GM12878 (cell line): ENCODE results near the gene TNP2. TPM values are rescaled to one million over a fixed set of nuclear protein-coding genes. Genes with fewer than 3 reads are reported as not detected.

Source experiments
- ATAC-seq: fragments of 200-7000 bp; cut with Tn5 transposase; 3 replicates; pipeline ENCODE4 v1.9.1; 2020; ENCODE audit warnings: mild to moderate bottlenecking, moderate library complexity
- BruUV-seq: library from RNA; stranded (reverse); fragments of 400-500 nt; replicated peaks from 2 replicates; lab custom pipeline; 2021; lab: Mats Ljungman, UMichigan
- CTCF ChIA-PET: fragments of 300-600 bp; sonication (Branson Sonifier 250); formaldehyde crosslinking; extraction: SDS; loops from one replicate; lab custom pipeline; 2021; ENCODE audit warnings: inconsistent platforms; lab: Yijun Ruan, JAX
- POLR2A ChIA-PET: fragments of 350-600 bp; formaldehyde crosslinking; extraction: SDS; loops from one replicate; lab custom pipeline; 2021; ENCODE audit warnings: inconsistent platforms; lab: Charles Lee
- RAD21 ChIA-PET: fragments of 300-600 bp; sonication (Branson Sonifier 250); formaldehyde crosslinking; loops from one replicate; lab custom pipeline; 2023; ENCODE audit warnings: antibody characterized with exemption; ENCODE audit not compliant: unreplicated experiment; lab: Charles Lee
- SMC1A ChIA-PET: fragments of 300-600 bp; sonication (Branson Sonifier 250); formaldehyde crosslinking; loops from one replicate; lab custom pipeline; 2023; ENCODE audit not compliant: unreplicated experiment, uncharacterized antibody; lab: Charles Lee
- DNase-seq: peaks from one replicate; pipeline ENCODE4 v3.0.0-alpha.2; 2011; ENCODE audit warnings: low read depth, low spot score
- FAIRE-seq: peaks from 3 replicates; lab custom pipeline; 2011; peaks lifted over from hg19 to GRCh38; lab: Jason Lieb, UNC
- H2AFZ ChIP-seq: 2 replicates; pipeline ENCODE4 v1.6.0; 2011; ENCODE audit warnings: low read depth, low read length, control low read depth; ENCODE audit not compliant: control insufficient read depth
- H3K27ac ChIP-seq: 2 replicates; pipeline ENCODE4 v1.5.1; 2011; ENCODE audit warnings: control low read depth; ENCODE audit not compliant: control insufficient read depth, insufficient read depth
- H3K27me3 ChIP-seq, 2 experiments: replicated peaks in 1 of 2; 2 replicates each; pipeline versions ENCODE4 v1.6.0 to v1.6.1; 2011; ENCODE audit warnings: low read length in 1 of 2; ENCODE audit not compliant: control insufficient read depth in 2 of 2, insufficient read depth in 2 of 2
- H3K36me3 ChIP-seq, 2 experiments: 2 replicates each; pipeline ENCODE4 v1.5.1; 2011; ENCODE audit warnings: low read length in 1 of 2; ENCODE audit not compliant: control insufficient read depth in 2 of 2, insufficient read depth in 2 of 2
- H3K4me1 ChIP-seq: 2 replicates; pipeline ENCODE4 v1.6.1; 2011; ENCODE audit warnings: mild to moderate bottlenecking, low read length, moderate library complexity, mixed read lengths; ENCODE audit not compliant: control insufficient read depth, insufficient read depth
- H3K4me2 ChIP-seq: 2 replicates; pipeline ENCODE4 v1.6.0; 2011; ENCODE audit warnings: control low read depth; ENCODE audit not compliant: control insufficient read depth, insufficient read depth
- H3K4me3 ChIP-seq: fragments of 200-600 bp; sonication (generic); 2 replicates; pipeline ENCODE4 v1.5.1; 2016
- H3K79me2 ChIP-seq: 2 replicates; pipeline ENCODE4 v1.6.0; 2011; ENCODE audit warnings: low read length; ENCODE audit not compliant: control insufficient read depth, insufficient read depth
- H3K9ac ChIP-seq: 2 replicates; pipeline ENCODE4 v1.8.0; 2011; ENCODE audit warnings: low read length, control low read depth, mixed read lengths; ENCODE audit not compliant: control insufficient read depth, insufficient read depth
- H3K9me3 ChIP-seq: replicated peaks from 3 replicates; pipeline ENCODE4 v1.5.1; 2011; ENCODE audit warnings: mild to moderate bottlenecking, low read length; ENCODE audit not compliant: control insufficient read depth, insufficient read depth
- H4K20me1 ChIP-seq: 2 replicates; pipeline ENCODE4 v1.6.0; 2011; ENCODE audit not compliant: control insufficient read depth, insufficient read depth
- CBFB ChIP-seq: IDR thresholded peaks from 2 replicates; pipeline ENCODE4 v1.6.1; 2016; ENCODE audit warnings: antibody characterized with exemption, low read depth
- CHD1 ChIP-seq: IDR thresholded peaks from 2 replicates; pipeline ENCODE4 v1.6.1; 2012; ENCODE audit warnings: low read depth, low read length, improper control_type of control experiment
- GATAD2B ChIP-seq: fragments of 450-650 bp; conservative IDR thresholded peaks from 2 replicates; pipeline ENCODE4 v1.6.1; 2017; ENCODE audit warnings: low read depth, mild to moderate bottlenecking, moderate library complexity
- IKZF2 ChIP-seq, 2 experiments: fragments of 450-650 bp; IDR thresholded peaks; 2 replicates each; pipeline ENCODE4 v1.6.1; 2017; ENCODE audit warnings: mild to moderate bottlenecking in 2 of 2, moderate library complexity in 2 of 2
- MXI1 ChIP-seq: fragments of 150-350 bp; IDR thresholded peaks from 2 replicates; pipeline ENCODE4 v1.6.1; 2011; ENCODE audit warnings: low read depth, mild to moderate bottlenecking, inconsistent platforms, low read length, improper control_type of control experiment
- MYB ChIP-seq: fragments of 150-350 bp; IDR thresholded peaks from 2 replicates; pipeline ENCODE4 v1.6.1; 2014; ENCODE audit warnings: mild to moderate bottlenecking, low read depth, low read length, borderline replicate concordance
- NRF1 ChIP-seq: conservative IDR thresholded peaks from 2 replicates; pipeline ENCODE4 v1.6.1; 2011; ENCODE audit warnings: mild to moderate bottlenecking, low read depth, low read length, improper control_type of control experiment
- RAD51 ChIP-seq: fragments of 450-650 bp; IDR thresholded peaks from 2 replicates; pipeline ENCODE4 v1.6.1; 2016; ENCODE audit warnings: moderate library complexity, mild to moderate bottlenecking, inconsistent platforms
- SMAD5 ChIP-seq: IDR thresholded peaks from 2 replicates; pipeline ENCODE4 v1.6.1; 2016; ENCODE audit warnings: antibody characterized with exemption, low read depth
- SMARCA5 ChIP-seq: fragments of 450-650 bp; IDR thresholded peaks from 2 replicates; pipeline ENCODE4 v1.6.1; 2017; ENCODE audit warnings: mild to moderate bottlenecking
- TARDBP ChIP-seq: IDR thresholded peaks from 2 replicates; pipeline ENCODE4 v1.6.1; 2016; ENCODE audit warnings: borderline replicate concordance
- TCF3 ChIP-seq: IDR thresholded peaks from 2 replicates; pipeline ENCODE4 v1.6.1; 2012; ENCODE audit warnings: low read depth, mild to moderate bottlenecking, low read length, borderline replicate concordance; ENCODE audit not compliant: insufficient read depth
- ZNF217 ChIP-seq: fragments of 450-650 bp; IDR thresholded peaks from 2 replicates; pipeline ENCODE4 v1.6.1; 2017; ENCODE audit warnings: antibody characterized with exemption, mild to moderate bottlenecking
- ZNF24 ChIP-seq: fragments of 450-650 bp; IDR thresholded peaks from 2 replicates; pipeline ENCODE4 v1.6.1; 2017; ENCODE audit warnings: antibody characterized with exemption, mild to moderate bottlenecking
- ZNF274 ChIP-seq: IDR thresholded peaks from one replicate; pipeline ENCODE4 v1.8.0; 2011; ENCODE audit not compliant: insufficient read length, insufficient read depth
- WGBS: methylation state at CpG from one replicate; pipeline ENCODE4 v1.1.6; 2016; ENCODE audit warnings: low lambda C conversion rate; ENCODE audit not compliant: insufficient replicate concordance, insufficient coverage; ENCODE audit errors: missing lambda C conversion rate; 5-methylcytosine and 5-hydroxymethylcytosine counted together
- in situ Hi-C: fragments of 300-500 bp; cut with MboI; formaldehyde crosslinking; loops from 9 replicates; pipeline ENCODE4 v1.14.3; 2018; ENCODE audit warnings: mixed read lengths
- intact Hi-C: fragments of 100-400 bp; cut with micrococcal nuclease; formaldehyde crosslinking; loops from one replicate; pipeline ENCODE4 v1.14.2; 2022; ENCODE audit not compliant: unreplicated experiment
- polyA plus RNA-seq, 11 experiments: library from polyadenylated mRNA; depleted of rRNA in 4 of 11; unstranded in 6 of 11; stranded (reverse) in 5 of 11; fragments of >200 nt; fragmentation: Nextera tagmentation in 4 of 11; fragmentation: Illumina TruSeq in 1 of 11; extraction: Ambion mirVana in 4 of 11; extraction: Trizol in 1 of 11; gene quantifications; 1 replicate in 1 of 11; 2 replicates in 10 of 11; pipeline versions ENCODE4 v1.2.1 to v1.2.3, GENCODE V29; 2011 to 2016; ENCODE audit warnings: inconsistent platforms in 2 of 11, missing spikeins in 2 of 11, low read depth in 1 of 11
- total RNA-seq, 4 experiments: library from RNA; depleted of rRNA in 3 of 4; stranded (reverse); fragments of >200 nt in 3 of 4; fragmentation: Illumina TruSeq in 1 of 4; extraction: Trizol in 1 of 4; gene quantifications; 2 replicates each; pipeline versions ENCODE4 v1.2.1 to v1.2.3, GENCODE V29; 2013 to 2021
- TF ChIP-seq, protein P1 (sequence below): fragments of 450-650 bp; IDR thresholded peaks from 2 replicates; pipeline ENCODE4 v1.6.1; 2017; ENCODE audit warnings: mild to moderate bottlenecking, low read depth, inconsistent platforms; ENCODE audit not compliant: poor library complexity, severe bottlenecking
- TF ChIP-seq, protein P2 (sequence below): fragments of 450-650 bp; IDR thresholded peaks from 2 replicates; pipeline ENCODE4 v1.6.1; 2017; ENCODE audit warnings: low read depth, mild to moderate bottlenecking, moderate library complexity
- TF ChIP-seq, protein P3 (sequence below): IDR thresholded peaks from 2 replicates; pipeline ENCODE4 v1.6.1; 2012; ENCODE audit warnings: low read depth, low read length, improper control_type of control experiment

TNP2 gene
- total and polyA plus RNA-seq, 10 of the 15 experiments (the other 5 are each of a cell fraction or from before 2014, with no cell fraction given) = not detected

DNA sequence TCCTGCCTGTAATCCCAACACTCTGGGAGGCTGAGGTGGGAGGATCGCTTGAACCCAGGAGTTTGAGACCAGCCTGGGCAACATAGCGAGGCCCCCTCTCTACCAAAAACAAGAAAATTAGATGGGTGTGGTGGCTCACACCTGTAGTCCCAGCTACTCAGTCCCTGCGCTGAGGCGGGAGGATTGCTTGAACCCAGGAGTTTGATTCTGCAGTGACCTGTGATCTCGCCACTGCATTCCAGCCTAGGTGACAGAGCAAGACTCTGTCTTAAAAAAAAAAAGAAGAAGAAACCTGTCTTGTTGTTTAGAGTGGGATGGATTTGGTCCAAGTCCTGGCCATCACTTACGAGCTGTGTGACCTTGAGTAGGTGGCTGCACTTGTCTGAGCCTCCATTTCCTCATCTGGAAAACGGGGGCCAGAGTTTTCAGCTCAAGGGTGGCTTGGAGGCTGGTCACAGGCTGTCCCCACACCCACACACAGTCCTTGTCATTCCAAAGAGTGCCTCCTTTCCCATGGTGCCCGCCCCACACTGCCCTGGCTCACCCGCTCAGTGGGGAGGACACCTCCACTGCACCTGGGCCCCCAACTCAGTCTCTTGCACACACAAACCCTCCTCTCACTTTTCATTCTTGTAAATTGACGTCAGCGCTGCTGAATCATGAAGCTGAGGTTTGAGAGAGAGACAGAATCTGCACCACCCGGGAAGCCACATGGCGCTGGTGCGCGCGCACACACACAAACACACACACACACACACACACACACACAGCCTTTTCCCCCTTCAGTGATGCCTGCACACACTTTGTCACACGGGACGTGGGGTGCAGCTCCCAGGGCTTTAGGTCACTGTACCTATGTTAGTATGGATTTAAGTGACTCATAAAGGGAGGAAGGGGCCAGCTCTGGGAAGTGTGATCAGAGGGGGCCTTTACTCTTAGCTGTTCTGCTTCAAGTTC lies 17.3 kb downstream of the TNP2 start:
- DNase-seq = no peak
- Histone ChIP-seq H3K4me3 (peak overlapping the region; percentile 91; the same call in 1 of the 2 replicates), H2AFZ (no peak overlapping the region)
- peak; percentile 93 for TF ChIP-seq SMARCA5
- no peak for TF ChIP-seq MYB
- no peak for TF ChIP-seq CHD1
- TF ChIP-seq SMAD5 = peak; percentile 6; the same call in 1 of the 2 replicates
- TF ChIP-seq MXI1 = peak; percentile 71
- no peak for TF ChIP-seq ZNF274
- TF ChIP-seq IKZF2 (IDR thresholded peaks at IDR 0.05) = peak; percentile 79 to 87
- no peak for TF ChIP-seq NRF1
- TF ChIP-seq, protein P1, sequence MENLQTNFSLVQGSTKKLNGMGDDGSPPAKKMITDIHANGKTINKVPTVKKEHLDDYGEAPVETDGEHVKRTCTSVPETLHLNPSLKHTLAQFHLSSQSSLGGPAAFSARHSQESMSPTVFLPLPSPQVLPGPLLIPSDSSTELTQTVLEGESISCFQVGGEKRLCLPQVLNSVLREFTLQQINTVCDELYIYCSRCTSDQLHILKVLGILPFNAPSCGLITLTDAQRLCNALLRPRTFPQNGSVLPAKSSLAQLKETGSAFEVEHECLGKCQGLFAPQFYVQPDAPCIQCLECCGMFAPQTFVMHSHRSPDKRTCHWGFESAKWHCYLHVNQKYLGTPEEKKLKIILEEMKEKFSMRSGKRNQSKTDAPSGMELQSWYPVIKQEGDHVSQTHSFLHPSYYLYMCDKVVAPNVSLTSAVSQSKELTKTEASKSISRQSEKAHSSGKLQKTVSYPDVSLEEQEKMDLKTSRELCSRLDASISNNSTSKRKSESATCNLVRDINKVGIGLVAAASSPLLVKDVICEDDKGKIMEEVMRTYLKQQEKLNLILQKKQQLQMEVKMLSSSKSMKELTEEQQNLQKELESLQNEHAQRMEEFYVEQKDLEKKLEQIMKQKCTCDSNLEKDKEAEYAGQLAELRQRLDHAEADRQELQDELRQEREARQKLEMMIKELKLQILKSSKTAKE = no peak
- TF ChIP-seq TCF3 = peak; percentile 59; the same call in 1 of the 2 replicates
- peak; percentile 71; the same call in 1 of the 2 replicates for TF ChIP-seq TARDBP
- TF ChIP-seq CBFB = 0 out of 2 replicates have a peak, but pooled peaks have one; percentile 41
- TF ChIP-seq ZNF217 = no peak; the same call in 1 of the 2 replicates
- TF ChIP-seq, protein P2, sequence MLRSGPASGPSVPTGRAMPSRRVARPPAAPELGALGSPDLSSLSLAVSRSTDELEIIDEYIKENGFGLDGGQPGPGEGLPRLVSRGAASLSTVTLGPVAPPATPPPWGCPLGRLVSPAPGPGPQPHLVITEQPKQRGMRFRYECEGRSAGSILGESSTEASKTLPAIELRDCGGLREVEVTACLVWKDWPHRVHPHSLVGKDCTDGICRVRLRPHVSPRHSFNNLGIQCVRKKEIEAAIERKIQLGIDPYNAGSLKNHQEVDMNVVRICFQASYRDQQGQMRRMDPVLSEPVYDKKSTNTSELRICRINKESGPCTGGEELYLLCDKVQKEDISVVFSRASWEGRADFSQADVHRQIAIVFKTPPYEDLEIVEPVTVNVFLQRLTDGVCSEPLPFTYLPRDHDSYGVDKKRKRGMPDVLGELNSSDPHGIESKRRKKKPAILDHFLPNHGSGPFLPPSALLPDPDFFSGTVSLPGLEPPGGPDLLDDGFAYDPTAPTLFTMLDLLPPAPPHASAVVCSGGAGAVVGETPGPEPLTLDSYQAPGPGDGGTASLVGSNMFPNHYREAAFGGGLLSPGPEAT = peak; percentile 63; the same call in 1 of the 2 replicates
- TF ChIP-seq RAD51 = peak; percentile 24
- TF ChIP-seq ZNF24 = no peak
- TF ChIP-seq, protein P3, sequence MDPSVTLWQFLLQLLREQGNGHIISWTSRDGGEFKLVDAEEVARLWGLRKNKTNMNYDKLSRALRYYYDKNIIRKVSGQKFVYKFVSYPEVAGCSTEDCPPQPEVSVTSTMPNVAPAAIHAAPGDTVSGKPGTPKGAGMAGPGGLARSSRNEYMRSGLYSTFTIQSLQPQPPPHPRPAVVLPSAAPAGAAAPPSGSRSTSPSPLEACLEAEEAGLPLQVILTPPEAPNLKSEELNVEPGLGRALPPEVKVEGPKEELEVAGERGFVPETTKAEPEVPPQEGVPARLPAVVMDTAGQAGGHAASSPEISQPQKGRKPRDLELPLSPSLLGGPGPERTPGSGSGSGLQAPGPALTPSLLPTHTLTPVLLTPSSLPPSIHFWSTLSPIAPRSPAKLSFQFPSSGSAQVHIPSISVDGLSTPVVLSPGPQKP = no peak
- 0 out of 2 replicates have a peak, but pooled peaks have one; percentile 41 for TF ChIP-seq GATAD2B

More for the DNA sequence above, 17.3 kb downstream of the TNP2 start:
- Histone ChIP-seq H3K4me2 (peak overlapping the region; percentile 92), H4K20me1 (no peaks in the 10 kb centered on the region), H3K79me2 (peaks cover 37% of the 10 kb centered on the region), H3K27ac (no peak overlapping the region), H3K4me1 (peaks cover 17% of the 10 kb centered on the region), H3K9ac (no peak overlapping the region), H3K9me3 (no peaks in the 10 kb centered on the region), H3K27me3 (no peaks in the 10 kb centered on the region), H3K36me3 (peaks cover 0 to 3% of the 10 kb centered on the region in 2 experiments; a peak in 1 of 4 replicates)
- ATAC-seq (peak; percentile 17), FAIRE-seq (peak; percentile 74)
- BruUV-seq = no TSS peak
- intact Hi-C loops = loop anchor here (1.0 to 2.0 kb wide), 2 partner anchors 49 to 69 kb away; no protein-coding TSS in a partner anchor
- ChIA-PET POLR2A (interaction anchor here (0.6 to 6.6 kb wide), 20 partner anchors 9 to 287 kb away, joined by 3 to 53 read pairs (median 4); no protein-coding TSS in a partner anchor), CTCF (interaction anchor here (0.8 to 7.8 kb wide), 13 partner anchors 16 to 298 kb away, joined by 3 to 50 read pairs (median 4); no protein-coding TSS in a partner anchor), SMC1A (interaction anchor here (0.6 to 8.8 kb wide), 30 partner anchors 16 to 335 kb away, joined by 3 to 72 read pairs (median 4); no protein-coding TSS in a partner anchor), RAD21 (interaction anchor here (0.6 to 11.8 kb wide), 26 partner anchors 16 to 298 kb away, joined by 3 to 243 read pairs (median 4); no protein-coding TSS in a partner anchor)
- 42% methylated on average over 18 of the region's 18 CpGs for WGBS
- in situ Hi-C loops = loop anchor here (5.0 kb wide), 1 partner anchor 285 kb away; no protein-coding TSS in a partner anchor
